ENCODE results near the gene SPEF1.

The SPEF1 gene

GRCh38 chr20:3768342-3769130 is 12.7 kb downstream of the SPEF1 start:
- peaks cover 31% of the 10 kb centered on the region for H3K4me1 Mint-ChIP-seq (ENCODE audit: low read depth)
- H3K36me3 Mint-ChIP-seq (ENCODE audit: low read depth), result peaks cover 5% of the 10 kb centered on the region
- H3K27ac Mint-ChIP-seq, result peak overlapping the region; percentile 94
- H3K9me3 Mint-ChIP-seq, result no peaks in the 10 kb centered on the region
- H3K27me3 Mint-ChIP-seq, result no peaks in the 10 kb centered on the region
- DNase-seq, result peak; percentile 84
- H3K4me3 Mint-ChIP-seq, result peak overlapping the region; percentile 85

- Mint-ChIP-seq H3K4me1 (ENCODE audit: low read depth) (peaks cover 31% of the 10 kb centered on the region), H3K4me3 (peak within 1 kb of the TSS; percentile 85), H3K36me3 (ENCODE audit: low read depth) (peaks cover 6% of the 10 kb centered on the region), H3K9me3 (no peaks in the 10 kb centered on the region), H3K27me3 (no peaks in the 10 kb centered on the region), H3K27ac (peak within 1 kb of the TSS; percentile 94)
- DNase-seq, result peak; percentile 96
Measured at GRCh38 chr20:3767427-3768341, 13.6 kb downstream of the SPEF1 start, which contains the start of gene ADISSP. TSS of gene ADISSP (minus strand) at chr20:3767753. CDS start at chr20:3760100, 7,653 bp downstream.

DNA sequence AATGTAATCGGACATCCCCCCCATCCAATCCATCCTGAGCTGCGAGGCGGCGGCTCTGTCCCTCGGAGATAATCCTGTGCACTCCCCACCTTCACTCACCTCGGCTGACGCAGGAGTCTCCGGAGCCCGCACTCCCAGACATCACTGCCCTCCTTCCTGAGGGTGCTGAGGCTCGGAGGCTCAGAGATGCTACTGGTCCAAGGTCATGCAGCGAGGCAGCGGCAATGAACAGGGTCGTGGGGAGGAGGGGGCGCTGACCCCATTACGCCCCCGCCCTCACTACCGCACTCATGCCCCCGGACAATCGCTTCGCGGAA is 14.2 kb downstream of the SPEF1 start:
- H3K27ac Mint-ChIP-seq, result peak overlapping the region; percentile 74
- peak overlapping the region; percentile 85 for H3K4me3 Mint-ChIP-seq
- H3K9me3 Mint-ChIP-seq, result no peaks in the 10 kb centered on the region
- H3K27me3 Mint-ChIP-seq, result no peaks in the 10 kb centered on the region
- peaks cover 31% of the 10 kb centered on the region for H3K4me1 Mint-ChIP-seq (ENCODE audit: low read depth)
- no peak for DNase-seq
- H3K36me3 Mint-ChIP-seq (ENCODE audit: low read depth), result peaks cover 6% of the 10 kb centered on the region

DNA sequence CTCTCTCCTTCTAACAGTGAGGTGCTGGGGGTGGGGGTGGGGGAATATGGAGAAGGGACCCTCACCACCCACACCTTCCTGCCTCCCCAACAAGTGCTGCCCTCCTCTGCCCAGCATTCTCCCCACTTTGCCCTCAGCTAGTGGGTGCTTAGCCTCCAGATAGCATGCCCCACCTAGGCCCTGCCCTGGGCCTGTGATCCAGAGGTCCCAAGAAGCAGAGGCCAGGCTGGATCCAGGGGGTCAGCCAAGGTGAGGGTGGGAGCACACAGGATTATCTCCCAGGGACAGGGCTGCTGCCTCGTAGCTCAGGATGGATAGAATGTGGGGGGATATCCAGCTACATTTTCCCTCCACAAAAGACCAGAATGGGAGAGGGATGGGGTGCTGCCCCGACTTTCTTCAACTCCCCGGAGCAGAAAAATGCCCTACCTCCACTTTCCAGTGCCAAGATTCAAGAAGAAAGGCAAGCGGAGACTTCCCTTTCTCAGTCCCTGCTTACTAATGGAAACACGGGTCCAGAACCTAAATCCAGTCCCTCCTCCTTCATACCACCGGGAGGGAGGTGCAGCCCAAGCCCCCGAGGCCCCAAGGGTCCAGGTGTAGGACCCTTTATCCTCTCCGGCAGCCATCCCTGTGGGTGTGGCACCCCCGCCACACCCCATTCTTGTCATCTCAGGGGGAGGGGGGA is 14.7 kb downstream of the SPEF1 start:
- DNase-seq, result no peak
- Mint-ChIP-seq H3K9me3 (no peaks in the 10 kb centered on the region), H3K27me3 (no peaks in the 10 kb centered on the region), H3K27ac (peak overlapping the region; percentile 74), H3K4me3 (peak overlapping the region; percentile 85), H3K36me3 (ENCODE audit: low read depth) (peaks cover 11% of the 10 kb centered on the region), H3K4me1 (ENCODE audit: low read depth) (peaks cover 31% of the 10 kb centered on the region)

DNA sequence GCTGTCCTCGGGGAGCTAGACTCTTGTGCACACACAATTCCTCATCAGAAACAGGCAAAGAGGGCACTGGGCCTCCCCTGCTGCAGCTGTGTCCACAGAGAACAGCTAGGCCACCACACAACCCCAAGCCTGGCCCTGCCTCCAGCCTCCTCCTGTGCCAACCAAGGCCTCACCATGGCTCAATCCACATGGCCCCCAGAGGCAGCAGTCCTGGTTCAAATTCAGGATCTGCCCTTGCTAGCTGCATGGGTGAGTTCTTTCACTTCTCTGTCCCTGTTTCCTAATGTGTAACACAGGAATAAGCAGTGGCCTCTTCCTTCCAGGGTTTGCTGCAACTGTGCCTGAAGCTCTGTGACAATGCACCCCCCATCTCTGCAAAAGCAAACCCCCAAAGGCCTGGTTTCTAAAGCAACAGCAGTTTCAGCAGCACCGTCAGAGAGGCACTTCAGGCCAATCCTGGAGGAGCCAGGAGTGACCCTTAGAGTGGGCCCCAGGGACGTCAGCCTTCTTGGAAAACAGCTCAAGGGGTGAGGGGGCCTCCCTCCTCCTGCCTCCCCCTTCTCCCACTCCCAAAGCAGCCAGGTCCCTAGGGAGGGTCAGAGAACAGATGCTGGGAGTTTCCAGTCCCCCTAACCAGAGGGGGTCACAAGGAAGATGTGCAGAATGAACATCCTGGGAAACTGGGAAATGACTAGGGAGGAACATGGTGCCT is 15.9 kb downstream of the SPEF1 start:
- DNase-seq, result no peak
- Mint-ChIP-seq H3K36me3 (ENCODE audit: low read depth) (peaks cover 19% of the 10 kb centered on the region), H3K27me3 (no peaks in the 10 kb centered on the region), H3K9me3 (no peaks in the 10 kb centered on the region), H3K4me3 (peak overlapping the region; percentile 85), H3K27ac (no peak overlapping the region), H3K4me1 (ENCODE audit: low read depth) (peaks cover 31% of the 10 kb centered on the region)

- peaks cover 22% of the 10 kb centered on the region for H3K36me3 Mint-ChIP-seq (ENCODE audit: low read depth)
- H3K4me1 Mint-ChIP-seq (ENCODE audit: low read depth), result peaks cover 31% of the 10 kb centered on the region
- H3K27ac Mint-ChIP-seq, result no peak overlapping the region
- H3K4me3 Mint-ChIP-seq, result no peak overlapping the region
- no peaks in the 10 kb centered on the region for H3K27me3 Mint-ChIP-seq
- no peak for DNase-seq
- H3K9me3 Mint-ChIP-seq, result no peaks in the 10 kb centered on the region
Measured at GRCh38 chr20:3764659-3765058, 16.6 kb downstream of the SPEF1 start.

GRCh38 chr20:3763671-3764601 is 17.3 kb downstream of the SPEF1 start:
- H3K4me1 Mint-ChIP-seq (ENCODE audit: low read depth), result peaks cover 28% of the 10 kb centered on the region
- H3K27me3 Mint-ChIP-seq, result no peaks in the 10 kb centered on the region
- H3K9me3 Mint-ChIP-seq, result no peaks in the 10 kb centered on the region
- no peak overlapping the region for H3K4me3 Mint-ChIP-seq
- DNase-seq, result no peak
- peaks cover 25% of the 10 kb centered on the region for H3K36me3 Mint-ChIP-seq (ENCODE audit: low read depth)
- no peak overlapping the region for H3K27ac Mint-ChIP-seq

DNA sequence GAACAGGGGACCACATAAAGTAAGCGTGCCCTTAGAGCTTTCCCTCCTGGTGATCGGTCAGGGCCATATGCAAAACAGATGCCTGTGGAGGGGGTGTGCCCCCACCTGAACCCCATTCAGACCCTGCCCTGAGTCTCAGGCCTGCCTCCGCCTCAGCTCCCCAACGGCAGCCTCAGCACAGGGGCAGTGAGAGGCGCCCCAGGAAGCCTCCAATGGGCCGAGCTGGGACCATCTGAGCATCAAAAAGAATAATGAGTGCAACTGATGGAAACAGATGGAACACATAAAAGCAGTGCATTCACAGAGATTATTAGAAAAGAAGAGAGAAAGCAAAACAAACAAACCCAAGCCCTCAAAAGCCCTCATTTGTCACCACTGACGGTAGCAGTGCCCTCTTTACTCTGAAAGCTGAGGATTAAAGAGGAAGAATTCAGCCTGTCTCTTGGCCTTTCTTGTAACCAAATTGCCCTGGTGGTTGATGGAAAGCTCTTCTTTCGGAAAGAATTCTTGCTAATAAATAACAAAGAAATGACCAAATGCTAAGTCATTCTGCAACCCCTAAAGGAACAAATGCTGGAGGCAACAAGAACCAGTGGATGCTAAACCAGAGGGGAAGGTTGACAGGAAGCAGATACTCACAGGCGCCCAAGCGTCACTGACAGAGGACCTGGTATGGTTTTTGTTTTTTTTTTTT is 20.4 kb downstream of the SPEF1 start:
- Mint-ChIP-seq H3K4me3 (no peak overlapping the region), H3K27ac (no peak overlapping the region), H3K9me3 (no peaks in the 10 kb centered on the region), H3K36me3 (ENCODE audit: low read depth) (peaks cover 50% of the 10 kb centered on the region), H3K27me3 (no peaks in the 10 kb centered on the region), H3K4me1 (ENCODE audit: low read depth) (peaks cover 7% of the 10 kb centered on the region)
- no peak for DNase-seq

- H3K4me1 Mint-ChIP-seq (ENCODE audit: low read depth), result peaks cover 1% of the 10 kb centered on the region
- H3K27ac Mint-ChIP-seq, result no peak overlapping the region
- no peak for DNase-seq
- H3K36me3 Mint-ChIP-seq (ENCODE audit: low read depth), result peaks cover 59% of the 10 kb centered on the region
- no peaks in the 10 kb centered on the region for H3K9me3 Mint-ChIP-seq
- H3K27me3 Mint-ChIP-seq, result no peaks in the 10 kb centered on the region
- H3K4me3 Mint-ChIP-seq, result no peak overlapping the region
Measured at GRCh38 chr20:3759884-3760283, 21.4 kb downstream of the SPEF1 start.

GRCh38 chr20:3759316-3759823 is 21.9 kb downstream of the SPEF1 start:
- DNase-seq, result no peak
- H3K36me3 Mint-ChIP-seq (ENCODE audit: low read depth), result peaks cover 63% of the 10 kb centered on the region
- no peak overlapping the region for H3K4me3 Mint-ChIP-seq
- H3K27ac Mint-ChIP-seq, result no peak overlapping the region
- no peaks in the 10 kb centered on the region for H3K4me1 Mint-ChIP-seq (ENCODE audit: low read depth)
- H3K27me3 Mint-ChIP-seq, result no peaks in the 10 kb centered on the region
- H3K9me3 Mint-ChIP-seq, result no peaks in the 10 kb centered on the region

DNA sequence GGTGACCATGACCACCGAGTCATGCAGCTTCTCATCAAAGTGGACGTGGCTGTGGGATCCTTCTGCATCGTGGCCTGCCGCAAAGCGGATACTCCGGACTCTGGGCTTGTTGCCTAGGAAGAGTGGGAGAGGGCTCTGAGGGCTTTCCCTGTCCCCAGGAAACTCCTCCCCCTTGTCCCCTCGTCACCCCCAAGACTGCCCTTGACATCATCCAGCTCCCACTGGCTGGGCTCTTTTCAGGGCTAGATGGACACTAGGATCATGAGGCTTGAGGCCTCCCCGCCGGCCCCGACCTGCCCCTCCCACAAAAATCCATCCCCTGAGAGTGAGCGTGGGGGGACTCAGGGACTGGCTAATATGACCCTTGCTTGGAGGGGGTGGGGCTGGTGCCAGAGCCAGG is 22.7 kb downstream of the SPEF1 start:
- Mint-ChIP-seq H3K9me3 (no peaks in the 10 kb centered on the region), H3K27me3 (no peaks in the 10 kb centered on the region)

GRCh38 chr20:3757268-3757667 is 24.0 kb downstream of the SPEF1 start:
- Mint-ChIP-seq H3K27me3 (no peaks in the 10 kb centered on the region), H3K27ac (no peak overlapping the region), H3K4me1 (ENCODE audit: low read depth) (peaks cover 4% of the 10 kb centered on the region), H3K36me3 (ENCODE audit: low read depth) (peaks cover 65% of the 10 kb centered on the region), H3K9me3 (no peaks in the 10 kb centered on the region), H3K4me3 (no peak overlapping the region)
- no peak for DNase-seq

More for the DNA sequence above, 22.7 kb downstream of the SPEF1 start:
- Mint-ChIP-seq H3K27ac (no peak overlapping the region), H3K36me3 (ENCODE audit: low read depth) (peaks cover 64% of the 10 kb centered on the region), H3K4me1 (ENCODE audit: low read depth) (no peaks in the 10 kb centered on the region), H3K4me3 (no peak overlapping the region)
- no peak for DNase-seq

All from activated T-cell treated with anti-CD3 and anti-CD28 coated beads, Interleukin-2, amount 50 U/mL, for 24 hours (primary cell).